Chondrocyte (in vitro differentiated cells): ENCODE measurements around the gene MYO5C. TPM values are rescaled to one million over a fixed set of nuclear protein-coding genes. Genes with fewer than 3 reads are reported as not detected.

Experiments
- DNase-seq: peaks from one replicate; pipeline ENCODE4 v3.0.0; 2021; ENCODE audit warnings: mixed read lengths, low spot score
- H3K27ac Mint-ChIP-seq: one replicate; pipeline ENCODE4 v1.8.0; 2021; ENCODE audit warnings: mild to moderate bottlenecking, moderate library complexity, mixed read lengths; ENCODE audit not compliant: unreplicated experiment
- H3K27me3 Mint-ChIP-seq: 2 replicates; pipeline ENCODE4 v1.8.0; 2021; ENCODE audit warnings: low read depth, mixed read lengths
- H3K36me3 Mint-ChIP-seq: 2 replicates; pipeline ENCODE4 v1.8.0; 2021; ENCODE audit warnings: low read depth, mixed read lengths
- H3K4me1 Mint-ChIP-seq: 2 replicates; pipeline ENCODE4 v1.8.0; 2021; ENCODE audit warnings: low read depth, mild to moderate bottlenecking, mixed read lengths
- H3K4me3 Mint-ChIP-seq: one replicate; pipeline ENCODE4 v1.8.0; 2021; ENCODE audit warnings: mild to moderate bottlenecking, moderate library complexity, mixed read lengths; ENCODE audit not compliant: unreplicated experiment
- H3K9me3 Mint-ChIP-seq: 2 replicates; pipeline ENCODE4 v1.8.0; 2021; ENCODE audit warnings: low read depth, mixed read lengths
- total RNA-seq: library from RNA; stranded (reverse); gene quantifications from 3 replicates; pipeline ENCODE4 v1.2.1, GENCODE V29; 2021
- TF ChIP-seq, protein P1 (sequence below): fragments of 200-600 bp; sonication (generic); IDR thresholded peaks from 2 replicates; pipeline ENCODE4 v1.5.0; 2021; ENCODE audit warnings: antibody characterized with exemption, mild to moderate bottlenecking, moderate library complexity

Gene MYO5C
- total RNA-seq, 1 donor from 2014 or later = 1.4 TPM

DNA sequence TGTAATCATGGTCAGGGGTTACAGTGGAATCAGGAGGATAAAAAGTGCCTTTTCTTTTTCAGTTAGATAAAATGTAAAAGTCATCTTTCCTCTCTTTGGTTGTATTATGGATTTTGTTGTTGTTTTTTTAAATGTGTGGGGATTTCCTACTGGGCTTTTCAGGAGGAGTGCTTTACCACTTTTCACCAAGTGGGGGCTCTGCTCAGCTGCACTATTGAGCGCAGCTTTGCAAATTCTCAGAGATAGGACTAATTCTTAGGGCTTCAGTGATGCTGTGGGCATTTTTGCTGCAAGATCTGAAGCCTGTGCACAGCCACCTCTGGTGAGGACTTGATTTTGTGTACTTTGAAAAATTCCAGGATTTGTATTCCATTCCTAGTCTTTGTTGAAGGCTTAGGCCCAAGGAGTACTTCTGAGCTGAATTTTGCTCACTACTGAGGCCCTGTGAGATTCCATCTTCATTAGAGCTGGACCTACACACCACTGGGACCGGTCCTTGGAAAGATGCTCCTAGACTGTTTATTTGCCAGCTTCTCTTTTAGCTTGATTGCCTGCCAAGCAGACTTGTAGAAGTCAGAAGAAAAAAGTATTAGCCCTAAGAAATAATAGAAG, 111.9 kb downstream of the MYO5C start:
- DNase-seq = no peak
- no peaks in the 10 kb centered on the region for H3K9me3 Mint-ChIP-seq
- no peaks in the 10 kb centered on the region for H3K36me3 Mint-ChIP-seq
- no peak overlapping the region for H3K4me3 Mint-ChIP-seq
- TF ChIP-seq, protein P1, sequence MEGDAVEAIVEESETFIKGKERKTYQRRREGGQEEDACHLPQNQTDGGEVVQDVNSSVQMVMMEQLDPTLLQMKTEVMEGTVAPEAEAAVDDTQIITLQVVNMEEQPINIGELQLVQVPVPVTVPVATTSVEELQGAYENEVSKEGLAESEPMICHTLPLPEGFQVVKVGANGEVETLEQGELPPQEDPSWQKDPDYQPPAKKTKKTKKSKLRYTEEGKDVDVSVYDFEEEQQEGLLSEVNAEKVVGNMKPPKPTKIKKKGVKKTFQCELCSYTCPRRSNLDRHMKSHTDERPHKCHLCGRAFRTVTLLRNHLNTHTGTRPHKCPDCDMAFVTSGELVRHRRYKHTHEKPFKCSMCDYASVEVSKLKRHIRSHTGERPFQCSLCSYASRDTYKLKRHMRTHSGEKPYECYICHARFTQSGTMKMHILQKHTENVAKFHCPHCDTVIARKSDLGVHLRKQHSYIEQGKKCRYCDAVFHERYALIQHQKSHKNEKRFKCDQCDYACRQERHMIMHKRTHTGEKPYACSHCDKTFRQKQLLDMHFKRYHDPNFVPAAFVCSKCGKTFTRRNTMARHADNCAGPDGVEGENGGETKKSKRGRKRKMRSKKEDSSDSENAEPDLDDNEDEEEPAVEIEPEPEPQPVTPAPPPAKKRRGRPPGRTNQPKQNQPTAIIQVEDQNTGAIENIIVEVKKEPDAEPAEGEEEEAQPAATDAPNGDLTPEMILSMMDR = peak; percentile 82
- H3K27ac Mint-ChIP-seq = no peak overlapping the region
- no peaks in the 10 kb centered on the region for H3K27me3 Mint-ChIP-seq
- H3K4me1 Mint-ChIP-seq = peaks cover 10% of the 10 kb centered on the region

DNA sequence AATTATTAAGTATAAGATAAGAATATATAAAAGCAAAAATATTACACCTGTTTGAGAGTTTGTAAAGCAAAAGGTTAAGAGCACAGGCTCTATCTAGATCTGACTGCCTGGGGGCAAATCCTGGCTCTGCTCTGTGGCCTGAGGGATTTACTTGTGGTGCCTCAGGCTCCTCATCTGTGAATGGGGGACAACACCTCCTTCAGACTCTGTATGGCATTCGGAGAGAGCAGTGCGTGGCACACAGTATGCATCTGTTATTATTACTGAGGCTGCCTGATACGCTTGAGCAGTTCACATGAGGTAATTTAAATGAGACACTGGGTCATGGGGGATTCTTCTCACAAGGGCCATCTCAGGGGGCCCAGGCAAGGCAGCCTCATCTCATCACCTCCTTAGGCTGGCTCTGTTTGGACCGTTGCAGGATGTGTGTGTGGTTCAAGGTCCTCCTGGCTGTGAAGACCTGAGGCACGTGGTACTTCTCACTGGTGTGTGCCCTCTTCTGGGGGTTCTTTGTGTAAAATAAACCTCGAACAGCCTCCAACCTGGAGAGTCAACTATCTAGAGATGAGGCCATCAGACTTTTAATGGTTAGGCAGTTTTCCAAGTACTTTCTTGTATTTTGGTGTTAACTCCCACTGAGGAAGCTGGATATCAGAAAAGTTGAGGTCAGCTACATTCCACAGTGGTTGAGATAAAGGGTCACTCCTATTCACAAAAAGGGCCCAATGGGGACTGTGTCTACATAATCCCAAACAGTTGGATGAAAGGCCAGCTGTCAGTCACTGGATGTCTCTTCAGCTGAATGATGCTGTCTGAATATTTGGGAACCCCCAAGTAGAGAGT, 113.4 kb downstream of the MYO5C start:
- Mint-ChIP-seq H3K27me3 (no peaks in the 10 kb centered on the region), H3K4me3 (no peak overlapping the region), H3K27ac (no peak overlapping the region), H3K4me1 (peaks cover 12% of the 10 kb centered on the region), H3K36me3 (no peaks in the 10 kb centered on the region), H3K9me3 (no peaks in the 10 kb centered on the region)
- TF ChIP-seq, protein P1 = no peak
- no peak for DNase-seq

DNA sequence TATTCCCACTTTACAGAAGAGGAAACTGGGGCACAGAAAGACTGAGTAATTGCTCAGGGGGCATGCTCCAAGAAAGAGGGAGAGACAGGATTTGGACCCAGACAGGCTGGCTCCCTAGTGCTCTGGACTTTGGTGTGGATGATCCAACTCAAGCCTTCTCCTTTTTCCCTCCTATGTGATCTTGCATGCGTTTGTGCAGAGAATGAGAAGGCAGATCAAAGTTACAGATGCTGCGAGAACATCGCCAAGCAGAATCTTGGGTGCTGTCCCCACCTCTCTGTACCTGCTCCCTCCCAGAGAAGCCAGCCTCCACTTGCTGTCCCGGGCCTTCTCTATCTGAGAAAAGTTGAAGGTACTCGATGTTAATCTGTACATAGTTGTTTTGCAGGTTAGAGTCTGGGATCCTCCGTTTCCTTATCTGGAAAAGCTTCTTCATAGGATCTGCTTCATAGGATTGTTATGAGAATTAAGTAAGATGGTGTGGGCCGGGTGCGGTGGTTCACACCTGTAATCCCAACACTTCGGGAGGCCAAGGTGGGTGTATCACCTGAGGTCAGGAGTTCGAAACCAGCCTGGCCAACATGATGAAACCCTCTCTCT, 114.7 kb downstream of the MYO5C start:
- Mint-ChIP-seq H3K4me1 (peaks cover 12% of the 10 kb centered on the region), H3K27ac (no peak overlapping the region), H3K27me3 (no peaks in the 10 kb centered on the region), H3K36me3 (no peaks in the 10 kb centered on the region), H3K4me3 (peak overlapping the region; percentile 80), H3K9me3 (no peaks in the 10 kb centered on the region)
- DNase-seq = no peak
- TF ChIP-seq, protein P1 = no peak

DNA sequence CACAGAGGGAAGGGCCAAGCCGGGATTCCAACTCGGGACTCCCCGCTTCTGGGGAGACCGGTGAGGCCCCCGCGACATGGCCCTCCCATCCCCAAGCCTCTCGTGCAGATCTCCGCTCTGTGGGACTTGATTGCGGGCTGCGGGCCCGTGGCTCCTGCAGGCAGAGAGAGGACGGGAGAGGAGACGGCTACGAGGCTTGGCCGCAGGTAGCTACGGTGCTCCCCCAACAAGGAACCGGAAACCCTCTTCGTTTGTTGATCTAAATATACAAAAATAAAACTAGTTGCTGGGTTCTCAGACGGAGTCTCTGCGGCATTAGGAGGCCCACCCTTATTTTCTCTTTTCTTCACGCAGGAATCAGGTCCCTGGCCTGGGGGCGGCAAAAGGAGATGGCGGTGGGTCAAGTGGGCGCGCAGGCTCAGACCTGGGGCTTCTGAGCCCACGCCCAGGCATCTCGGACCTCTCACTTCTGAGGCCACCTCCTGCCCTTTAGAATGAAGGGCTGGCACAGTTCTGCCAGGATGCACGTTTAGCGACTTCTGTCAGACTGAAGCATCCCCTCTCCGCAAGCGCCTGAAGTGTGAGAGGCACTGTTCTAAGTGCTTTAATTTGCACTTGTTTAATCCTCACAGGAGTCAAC, 115.3 kb downstream of the MYO5C start:
- DNase-seq = no peak
- H3K27ac Mint-ChIP-seq = peak overlapping the region; percentile 45
- H3K36me3 Mint-ChIP-seq = no peaks in the 10 kb centered on the region
- H3K4me1 Mint-ChIP-seq = peaks cover 12% of the 10 kb centered on the region
- H3K4me3 Mint-ChIP-seq = peak overlapping the region; percentile 80
- TF ChIP-seq, protein P1 = no peak
- no peaks in the 10 kb centered on the region for H3K9me3 Mint-ChIP-seq
- H3K27me3 Mint-ChIP-seq = no peaks in the 10 kb centered on the region
